ENCODE data around the gene ENO1. TPM values are rescaled to one million over a fixed set of nuclear protein-coding genes. Genes with fewer than 3 reads are reported as not detected.

ENO1 gene
- polyA plus RNA-seq, 4 donors, result 849 to 946 (median 881) TPM

- no peak for DNase-seq (ENCODE audit: low read depth in 4 of 4, low spot score in 2 of 4)
Observed at GRCh38 chr1:8871965-8872399, 6.5 kb downstream of the ENO1 start.

GRCh38 chr1:8871539-8871935, 6.9 kb downstream of the ENO1 start:
- DNase-seq (ENCODE audit: low read depth in 4 of 4, low spot score in 2 of 4), result no peak

GRCh38 chr1:8870616-8871538, 7.6 kb downstream of the ENO1 start:
- no peak for DNase-seq (ENCODE audit: low read depth in 4 of 4, low spot score in 2 of 4)

GRCh38 chr1:8870103-8870502, 8.4 kb downstream of the ENO1 start:
- no peak for DNase-seq (ENCODE audit: low read depth in 4 of 4, low spot score in 2 of 4)

- no peak for DNase-seq (ENCODE audit: low read depth in 4 of 4, low spot score in 2 of 4)
Observed at GRCh38 chr1:8867878-8868567, 10.5 kb downstream of the ENO1 start.

- DNase-seq (ENCODE audit: low read depth in 4 of 4, low spot score in 2 of 4), result no peak
Observed at GRCh38 chr1:8866792-8867415, 11.6 kb downstream of the ENO1 start.

- DNase-seq (ENCODE audit: low read depth in 4 of 4, low spot score in 2 of 4), result no peak
Observed at GRCh38 chr1:8866173-8866791, 12.2 kb downstream of the ENO1 start.

- DNase-seq (ENCODE audit: low read depth in 4 of 4, low spot score in 2 of 4), result no peak
Observed at GRCh38 chr1:8864713-8865344, 13.7 kb downstream of the ENO1 start.

GRCh38 chr1:8863794-8864233, 14.7 kb downstream of the ENO1 start:
- no peak for DNase-seq (ENCODE audit: low read depth in 4 of 4, low spot score in 2 of 4)

GRCh38 chr1:8863138-8863537, 15.3 kb downstream of the ENO1 start:
- no peak for DNase-seq (ENCODE audit: low read depth in 4 of 4, low spot score in 2 of 4)

GRCh38 chr1:8862528-8862927, 16.0 kb downstream of the ENO1 start:
- DNase-seq (ENCODE audit: low read depth in 4 of 4, low spot score in 2 of 4), result no peak

- no peak for DNase-seq (ENCODE audit: low read depth in 4 of 4, low spot score in 2 of 4)
Observed at GRCh38 chr1:8860738-8861516, 17.6 kb downstream of the ENO1 start.

- peak in 2 of 4 donors; percentile 56 to 74 for DNase-seq (ENCODE audit: low read depth in 4 of 4, low spot score in 2 of 4)
Observed at GRCh38 chr1:8858888-8859706, 19.4 kb downstream of the ENO1 start.

- DNase-seq (ENCODE audit: low read depth in 4 of 4, low spot score in 2 of 4), result no peak
Observed at GRCh38 chr1:8858112-8858668, 20.3 kb downstream of the ENO1 start.

GRCh38 chr1:8856689-8857412, 21.6 kb downstream of the ENO1 start:
- DNase-seq (ENCODE audit: low read depth in 4 of 4, low spot score in 2 of 4), result no peak

- DNase-seq (ENCODE audit: low read depth in 4 of 4, low spot score in 2 of 4), result no peak
Observed at GRCh38 chr1:8854240-8854639, 24.2 kb downstream of the ENO1 start.

GRCh38 chr1:8851060-8851459, 27.4 kb downstream of the ENO1 start:
- DNase-seq (ENCODE audit: low read depth in 4 of 4, low spot score in 2 of 4), result no peak

Data from left renal cortex interstitium (tissue), 4 donors.